Measurements from ENCODE around the gene USP27X. TPM values are rescaled to one million over a fixed set of nuclear protein-coding genes. Genes with fewer than 3 reads are reported as not detected.
A peak's percentile ranks its signal among the peaks of the same experiment; 100 is the strongest.

The USP27X gene
- total RNA-seq, 3 donors from 2014 or later, result 2.2 to 4.7 (median 2.3) TPM

- DNase-seq (ENCODE audit: low spot score in 2 of 2), result no peak
- intact Hi-C loops (cut with DNase I; ENCODE audit: low total_unique reads), result no loop called here
- H3K4me1 ChIP-seq, result no peaks in the 10 kb centered on the region
- H3K4me3 ChIP-seq, result no peak overlapping the region
- no peak overlapping the region for H3K27ac ChIP-seq
- TF ChIP-seq POLR2A (IDR thresholded peaks at IDR 0.05), result no peak
- TF ChIP-seq CTCF (IDR thresholded peaks at IDR 0.05), result no peak
- no peak for TF ChIP-seq POLR2AphosphoS5 (IDR thresholded peaks at IDR 0.05)
- H3K27me3 ChIP-seq, result peaks cover 0 to 41% of the 10 kb centered on the region in 2 donors
- peaks cover 0 to 6% of the 10 kb centered on the region in 2 donors for H3K9me3 ChIP-seq
- no peaks in the 10 kb centered on the region for H3K36me3 ChIP-seq
Observed at GRCh38 chrX:49910344-49910743, 31.1 kb downstream of the USP27X start.

GRCh38 chrX:49912086-49912485, 32.8 kb downstream of the USP27X start:
- no peak overlapping the region for H3K4me3 ChIP-seq
- no peak for DNase-seq (ENCODE audit: low spot score in 2 of 2)
- H3K36me3 ChIP-seq, result no peaks in the 10 kb centered on the region
- H3K4me1 ChIP-seq, result no peaks in the 10 kb centered on the region
- H3K27me3 ChIP-seq, result peaks cover 0 to 41% of the 10 kb centered on the region in 2 donors
- no peak overlapping the region for H3K27ac ChIP-seq
- intact Hi-C loops (cut with DNase I; ENCODE audit: low total_unique reads), result no loop called here
- no peak for TF ChIP-seq POLR2A (IDR thresholded peaks at IDR 0.05)
- TF ChIP-seq POLR2AphosphoS5 (IDR thresholded peaks at IDR 0.05), result no peak
- TF ChIP-seq CTCF (IDR thresholded peaks at IDR 0.05), result no peak
- no peaks in the 10 kb centered on the region for H3K9me3 ChIP-seq

- no peaks in the 10 kb centered on the region for H3K36me3 ChIP-seq
- H3K27me3 ChIP-seq, result peaks cover 0 to 36% of the 10 kb centered on the region in 2 donors
- no peaks in the 10 kb centered on the region for H3K9me3 ChIP-seq
- H3K4me3 ChIP-seq, result no peak overlapping the region
- intact Hi-C loops (cut with DNase I; ENCODE audit: low total_unique reads), result no loop called here
- TF ChIP-seq CTCF (IDR thresholded peaks at IDR 0.05) (no peak), POLR2AphosphoS5 (IDR thresholded peaks at IDR 0.05) (no peak), POLR2A (IDR thresholded peaks at IDR 0.05) (no peak)
- H3K4me1 ChIP-seq, result no peaks in the 10 kb centered on the region
- no peak for DNase-seq (ENCODE audit: low spot score in 2 of 2)
- no peak overlapping the region for H3K27ac ChIP-seq
Observed at GRCh38 chrX:49912861-49913260, 33.6 kb downstream of the USP27X start.

GRCh38 chrX:49915361-49916222, 36.3 kb downstream of the USP27X start:
- Histone ChIP-seq H3K36me3 (no peaks in the 10 kb centered on the region), H3K27me3 (peaks cover 0 to 30% of the 10 kb centered on the region in 2 donors), H3K4me1 (no peaks in the 10 kb centered on the region), H3K27ac (no peak overlapping the region), H3K9me3 (no peaks in the 10 kb centered on the region), H3K4me3 (no peak overlapping the region)
- TF ChIP-seq POLR2A (IDR thresholded peaks at IDR 0.05) (no peak), CTCF (IDR thresholded peaks at IDR 0.05) (peak; percentile 10 to 63 (median 54))
- intact Hi-C loops (cut with DNase I; ENCODE audit: low total_unique reads), result no loop called here
- peak in 1 of 2 donors; percentile 26 for DNase-seq (ENCODE audit: low spot score in 2 of 2)

- no peak for DNase-seq (ENCODE audit: low spot score in 2 of 2)
Observed at GRCh38 chrX:49919617-49920016, 40.3 kb downstream of the USP27X start.

More at GRCh38 chrX:49919617-49920016, 40.3 kb downstream of the USP27X start:
- no peak overlapping the region for H3K4me3 ChIP-seq
- TF ChIP-seq POLR2A (IDR thresholded peaks at IDR 0.05) (no peak), POLR2AphosphoS5 (IDR thresholded peaks at IDR 0.05) (no peak), CTCF (IDR thresholded peaks at IDR 0.05) (peak; percentile 51 to 58 (median 57))
- H3K27me3 ChIP-seq, result peaks cover 0 to 18% of the 10 kb centered on the region in 2 donors
- intact Hi-C loops (cut with DNase I; ENCODE audit: low total_unique reads), result no loop called here
- H3K4me1 ChIP-seq, result no peaks in the 10 kb centered on the region
- H3K36me3 ChIP-seq, result no peaks in the 10 kb centered on the region
- H3K9me3 ChIP-seq, result no peaks in the 10 kb centered on the region
- H3K27ac ChIP-seq, result no peak overlapping the region
